DMS 273 treated with DMSO at 0.1 percent for 48 hours (cell line): ENCODE measurements around the gene TRAPPC5.
A peak's percentile ranks its signal among the peaks of the same experiment; 100 is the strongest.
"Not testable (repeated sequence)": the region's sequence is repeated elsewhere in the genome, so short reads cannot be mapped to it uniquely, and the experiment has no call there.

Source experiments
- DNase-seq: peaks from one replicate; lab custom pipeline; 2025; lab: John Stamatoyannopoulos, UW

Gene TRAPPC5

DNA sequence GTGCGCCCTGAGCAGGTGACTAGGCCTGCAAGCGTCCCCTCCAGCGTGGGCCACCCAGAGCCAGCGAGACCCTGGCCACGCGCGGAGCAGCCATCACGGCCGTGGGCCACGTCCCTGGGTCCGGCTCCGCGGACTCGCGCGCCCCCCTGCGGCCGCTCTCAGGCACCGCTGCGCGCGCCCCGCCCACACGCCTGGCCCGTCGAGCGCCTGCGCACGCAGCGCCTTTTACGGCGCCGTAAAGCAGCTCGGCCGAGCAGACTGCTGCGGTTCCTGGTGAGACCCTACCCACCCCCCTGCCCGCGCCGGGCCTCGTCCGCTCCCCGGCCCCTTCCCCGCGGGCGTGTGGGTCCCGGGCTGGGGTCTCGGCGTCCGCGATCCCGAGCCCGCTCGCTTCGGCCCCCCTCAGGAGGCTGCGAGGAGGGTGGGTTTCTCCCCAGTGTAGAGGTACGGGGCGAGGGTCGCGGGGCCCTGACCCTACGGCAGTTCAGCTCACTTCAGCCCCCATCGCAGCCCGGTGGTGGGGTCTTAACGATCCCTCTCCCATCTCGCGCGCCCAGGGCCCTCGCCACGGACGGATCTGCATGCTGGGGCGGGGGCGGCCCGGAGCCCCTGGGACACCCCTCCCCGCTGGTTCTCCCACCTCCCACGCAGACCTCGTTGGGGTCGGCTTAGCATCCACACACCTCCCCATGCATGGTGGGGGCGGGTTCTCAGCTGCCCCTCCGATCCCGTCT, at the start of gene TRAPPC5:
Gene TRAPPC5, plus strand, starts transcription at position 228 of the 734 bp plus-strand sequence. CDS start 1,421 bp downstream, outside the sequence.
- no peak for DNase-seq

DNA sequence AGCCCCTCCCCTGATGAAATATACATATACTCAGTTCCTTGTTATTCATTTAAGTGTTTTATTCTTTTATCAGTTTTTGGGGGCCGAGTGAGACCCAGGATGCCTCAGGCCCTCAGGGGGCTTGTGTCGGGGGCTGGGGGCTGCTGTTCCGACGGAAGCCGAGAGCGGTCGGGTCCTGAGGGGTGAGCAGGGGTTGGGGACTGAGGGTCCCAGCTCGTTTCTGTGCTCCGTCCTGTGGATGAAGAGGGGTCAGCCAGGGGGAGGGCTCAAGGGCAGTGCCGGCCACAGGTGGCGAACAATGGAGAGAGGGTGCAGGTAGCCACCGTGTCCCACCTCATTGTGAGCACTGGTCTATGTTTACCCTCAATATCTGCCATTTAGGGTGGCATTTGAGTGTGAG, 49.1 kb upstream of the TRAPPC5 start:
- DNase-seq = no peak

DNA sequence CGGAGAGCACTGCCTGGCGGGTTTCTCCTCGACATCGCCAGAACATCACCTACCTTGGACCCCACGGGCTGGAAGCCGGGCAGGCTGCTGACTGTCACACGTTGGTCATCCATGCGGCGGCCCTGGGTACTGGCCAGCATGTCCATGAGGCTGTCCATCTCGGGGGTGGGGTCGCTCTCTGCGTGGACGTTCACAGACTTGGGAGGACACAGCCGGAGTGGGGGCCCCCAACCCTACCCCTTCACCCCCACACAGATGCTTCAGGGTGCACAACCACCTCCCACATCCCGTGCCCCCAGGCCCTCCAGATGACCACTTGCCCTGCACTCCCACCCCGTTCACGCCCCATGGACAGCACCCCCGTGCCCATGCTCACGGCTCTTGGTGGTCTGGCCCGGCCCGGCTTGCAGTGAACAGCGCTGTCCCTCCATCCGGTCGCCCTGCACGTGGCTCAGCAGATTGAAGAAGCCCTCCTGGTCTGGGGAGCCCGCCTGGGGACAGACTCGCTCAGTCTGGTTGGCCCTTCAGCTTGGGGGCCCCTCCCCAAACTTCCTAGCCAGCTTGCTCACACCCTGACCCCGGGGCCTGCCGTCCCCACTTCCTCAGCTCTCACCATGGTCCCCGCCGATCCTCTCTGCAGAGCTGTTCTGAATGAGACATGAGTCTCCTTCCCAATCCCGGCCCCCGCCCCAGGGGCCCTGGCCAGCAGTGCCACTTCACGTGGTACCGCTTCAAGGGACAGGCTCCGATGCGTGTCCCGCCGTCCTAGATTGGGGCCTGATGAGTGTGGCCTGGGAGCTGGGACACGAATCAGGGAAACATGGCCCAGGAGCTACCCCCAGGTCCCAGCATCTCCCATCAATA, 48.1 kb upstream of the TRAPPC5 start:
- no peak for DNase-seq

DNA sequence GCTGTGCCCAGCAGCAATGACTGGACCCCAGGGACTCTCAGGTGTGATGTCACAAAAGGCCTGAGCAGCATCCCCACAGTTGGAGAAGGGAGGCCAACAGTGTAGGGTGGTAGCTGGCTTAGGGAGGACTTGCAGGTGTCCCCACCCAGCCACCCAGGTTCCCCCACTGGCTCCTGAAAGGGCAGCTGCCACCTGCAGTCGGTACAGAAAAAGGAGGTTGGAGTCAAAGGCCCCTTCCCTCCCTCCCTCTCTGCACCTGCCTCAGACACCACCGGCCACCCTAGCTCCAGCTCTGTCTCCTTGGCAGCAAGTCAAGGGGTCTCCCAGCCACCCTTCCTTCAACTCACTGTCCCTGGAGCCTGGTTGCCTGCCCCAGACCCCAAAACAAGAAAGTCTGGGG, 46.9 kb upstream of the TRAPPC5 start, which contains the start of gene PCP2:
Gene PCP2, minus strand, starts transcription at position 22 of the 400 bp plus-strand sequence. CDS start 262 bp downstream, outside the sequence.
- DNase-seq = no peak

DNA sequence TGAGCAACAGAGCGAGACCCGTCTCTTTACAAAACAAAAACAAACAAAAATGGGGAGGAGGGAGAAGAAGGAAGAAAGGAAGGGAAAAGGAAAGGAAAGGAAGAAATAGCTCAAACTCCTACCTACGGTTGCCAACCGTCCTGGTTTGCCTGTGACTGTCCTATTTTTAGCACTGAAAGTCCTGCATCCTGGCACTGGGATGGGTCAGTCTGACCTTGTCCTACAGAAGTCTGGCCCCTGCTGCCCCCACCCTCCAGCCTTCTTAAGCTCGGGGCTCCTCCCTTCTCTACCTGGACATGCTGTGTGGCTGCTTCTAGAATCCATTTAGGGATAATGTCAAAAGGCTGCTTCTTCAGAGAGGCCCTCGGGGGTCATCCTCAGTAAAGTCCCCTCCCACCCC, 45.0 kb upstream of the TRAPPC5 start:
- no peak for DNase-seq

DNA sequence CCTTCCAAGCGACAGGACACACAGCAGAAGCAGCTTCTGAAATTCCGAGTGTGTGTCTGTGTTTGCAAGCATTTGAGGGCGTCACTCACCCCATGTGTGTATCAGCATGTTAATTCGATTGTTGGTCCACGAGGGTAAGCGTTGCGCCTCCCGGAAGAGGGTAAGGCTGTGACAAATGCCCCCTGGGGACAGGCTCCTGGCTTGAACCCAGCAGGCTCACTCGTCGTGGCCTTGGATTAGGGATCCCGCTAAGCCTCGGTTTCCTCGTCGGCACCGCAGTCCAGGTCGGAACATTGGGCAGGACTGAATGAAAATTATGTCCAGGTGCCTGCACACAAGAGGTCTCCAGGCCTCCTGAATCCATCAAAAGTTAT, 44.3 kb upstream of the TRAPPC5 start:
- no peak for DNase-seq

DNA sequence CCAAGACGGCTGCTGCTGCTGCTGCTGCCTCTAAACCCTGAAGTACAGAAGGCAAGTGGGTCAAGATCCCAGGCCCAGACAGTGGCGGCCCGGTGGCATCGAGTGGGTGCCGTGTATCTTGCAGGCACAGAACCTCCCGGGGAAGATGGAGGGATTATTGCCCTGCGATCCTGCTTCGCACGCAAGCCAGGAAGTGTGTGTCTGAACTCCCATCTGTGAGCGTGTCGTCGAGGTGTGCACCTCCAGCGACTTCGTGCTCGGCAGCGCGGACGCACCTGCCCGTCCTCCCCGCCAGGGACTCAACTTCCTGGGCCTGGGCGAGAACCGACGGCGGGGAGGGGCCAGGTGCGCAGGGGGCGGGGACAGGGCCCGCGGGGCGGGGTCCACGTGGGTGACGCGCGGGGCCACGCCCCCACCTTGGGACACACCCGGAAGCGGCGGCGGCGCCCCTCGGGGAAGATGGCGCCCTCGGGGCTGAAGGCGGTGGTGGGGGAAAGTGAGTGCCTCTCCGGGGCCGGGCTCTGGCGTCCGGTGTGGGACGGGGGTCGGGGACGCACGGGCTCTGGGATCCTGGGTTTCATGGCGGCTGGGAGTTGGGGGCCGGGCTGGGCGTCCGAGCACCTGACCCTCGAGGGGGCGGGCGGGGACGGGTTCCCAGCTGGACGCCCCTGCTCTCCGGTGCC, 43.8 kb upstream of the TRAPPC5 start, which contains the start of gene STXBP2:
Gene STXBP2, plus strand, starts transcription at position 420 of the 683 bp plus-strand sequence. Its CDS starts 40 bp downstream, at position 460.
- no peak for DNase-seq

DNA sequence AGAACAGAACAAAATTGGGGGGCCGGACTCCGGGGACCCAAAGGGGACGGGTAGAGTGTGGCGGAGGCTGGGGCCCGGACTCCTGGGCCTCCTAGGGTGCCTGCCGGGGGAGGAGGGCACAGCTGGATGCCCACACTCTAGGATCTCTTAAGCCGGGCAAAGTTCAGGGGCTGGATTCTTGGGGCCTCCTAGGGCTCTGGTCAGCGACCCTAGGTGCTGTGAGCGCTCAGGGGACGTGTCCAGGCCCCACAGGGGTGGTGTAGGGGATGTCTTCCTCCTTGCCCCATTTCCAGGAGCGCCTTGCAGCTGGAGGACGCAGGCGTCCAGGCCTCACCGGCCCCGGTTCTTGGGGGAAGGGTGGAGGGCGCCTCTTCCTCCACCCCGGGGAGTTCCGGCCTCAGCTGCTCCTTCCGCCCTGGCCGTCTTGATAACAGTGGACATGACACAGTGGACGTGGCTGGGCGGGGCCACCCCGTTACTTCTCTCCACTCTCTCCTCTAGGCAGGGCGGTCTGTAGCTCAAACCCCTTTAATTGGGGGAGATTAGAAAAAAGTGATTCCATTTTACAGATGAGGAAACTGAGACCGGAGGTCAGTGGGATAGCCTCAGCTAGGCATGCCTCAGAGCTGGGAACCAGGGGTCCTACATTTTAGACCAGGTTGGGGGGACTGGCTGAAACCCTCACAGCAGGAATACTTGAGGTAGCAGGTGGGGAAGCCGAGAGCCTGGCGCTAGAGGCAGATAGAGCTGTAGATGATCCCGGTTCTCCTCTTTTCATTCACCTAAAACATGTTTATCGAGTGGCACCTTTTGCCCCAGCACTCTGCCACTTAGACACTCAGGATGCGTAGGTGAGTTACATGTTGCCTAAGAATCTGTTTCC, 43.0 kb upstream of the TRAPPC5 start:
- no peak for DNase-seq

DNA sequence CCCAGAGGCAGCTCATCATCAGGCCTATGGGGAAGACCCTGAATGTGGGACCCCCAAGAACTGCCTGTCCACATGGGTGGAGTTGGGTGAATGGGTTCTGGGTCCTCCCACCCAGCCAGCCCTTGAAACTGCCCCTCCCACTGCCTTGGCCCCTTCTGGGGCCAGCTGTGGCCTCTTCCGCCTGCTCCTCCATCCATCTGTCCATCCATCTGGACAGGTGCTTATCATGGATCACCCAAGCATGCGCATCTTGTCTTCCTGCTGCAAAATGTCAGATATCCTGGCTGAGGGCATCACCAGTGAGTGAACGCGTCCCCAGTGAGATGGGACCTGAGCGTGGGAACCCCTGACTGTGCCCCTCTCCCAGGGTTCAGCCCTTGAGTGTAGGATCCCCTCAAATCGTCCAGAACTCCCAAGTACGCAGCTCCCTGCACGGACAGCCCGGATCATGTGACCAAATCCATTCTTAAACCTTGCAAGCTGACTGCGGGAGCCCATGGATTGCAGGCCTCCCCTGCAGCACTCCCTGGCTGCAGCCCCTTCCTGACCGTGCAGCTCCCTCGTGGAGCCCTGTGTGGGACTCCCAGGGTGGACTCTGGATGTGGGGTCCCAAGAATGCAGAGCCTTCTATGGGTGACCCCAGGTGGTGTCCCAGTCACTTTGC, 41.7 kb upstream of the TRAPPC5 start:
- peak; percentile 78 for DNase-seq

DNA sequence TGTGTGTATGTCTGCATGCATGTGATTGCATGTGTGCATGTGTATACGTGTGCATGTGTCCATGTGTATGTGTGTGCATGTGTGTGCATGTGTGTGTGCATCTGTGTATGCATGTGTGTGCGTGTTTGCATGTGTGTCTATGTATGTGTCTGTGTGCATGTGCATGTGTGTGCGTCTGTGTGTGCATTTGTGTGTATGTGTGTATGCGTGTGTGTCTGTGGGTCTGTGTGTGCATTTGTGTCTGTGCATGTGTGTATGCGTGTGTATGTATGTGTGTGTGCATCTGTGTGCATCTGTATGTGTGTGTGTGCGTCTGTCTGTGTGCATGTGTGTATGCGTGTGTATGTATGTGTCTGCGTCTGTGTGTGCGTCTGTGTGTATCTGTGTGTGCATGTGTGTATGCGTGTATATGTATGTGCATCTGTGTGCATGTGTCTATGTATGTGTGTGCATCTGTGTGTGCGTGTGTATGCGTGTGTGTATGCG, 40.7 kb upstream of the TRAPPC5 start:
- DNase-seq = no peak

DNA sequence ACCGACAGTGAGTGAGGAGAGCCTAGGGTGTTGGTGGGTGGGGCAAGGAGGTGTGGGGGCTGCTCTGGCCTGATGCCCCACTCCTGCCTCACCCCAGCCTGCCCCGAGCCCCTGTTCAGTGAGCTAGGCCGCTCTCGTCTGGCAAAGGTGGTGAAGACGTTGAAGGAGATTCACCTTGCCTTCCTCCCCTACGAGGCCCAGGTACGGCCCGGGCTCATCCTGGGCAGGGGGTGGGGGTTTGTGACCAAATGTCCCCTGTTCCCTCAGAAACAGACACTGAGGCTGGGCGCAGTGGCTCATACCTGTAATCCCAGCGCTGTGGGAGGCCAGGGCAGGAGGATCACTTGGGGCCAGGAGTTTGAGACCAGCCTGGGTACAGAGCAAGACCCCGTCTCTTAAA, 39.8 kb upstream of the TRAPPC5 start:
- no peak for DNase-seq

DNA sequence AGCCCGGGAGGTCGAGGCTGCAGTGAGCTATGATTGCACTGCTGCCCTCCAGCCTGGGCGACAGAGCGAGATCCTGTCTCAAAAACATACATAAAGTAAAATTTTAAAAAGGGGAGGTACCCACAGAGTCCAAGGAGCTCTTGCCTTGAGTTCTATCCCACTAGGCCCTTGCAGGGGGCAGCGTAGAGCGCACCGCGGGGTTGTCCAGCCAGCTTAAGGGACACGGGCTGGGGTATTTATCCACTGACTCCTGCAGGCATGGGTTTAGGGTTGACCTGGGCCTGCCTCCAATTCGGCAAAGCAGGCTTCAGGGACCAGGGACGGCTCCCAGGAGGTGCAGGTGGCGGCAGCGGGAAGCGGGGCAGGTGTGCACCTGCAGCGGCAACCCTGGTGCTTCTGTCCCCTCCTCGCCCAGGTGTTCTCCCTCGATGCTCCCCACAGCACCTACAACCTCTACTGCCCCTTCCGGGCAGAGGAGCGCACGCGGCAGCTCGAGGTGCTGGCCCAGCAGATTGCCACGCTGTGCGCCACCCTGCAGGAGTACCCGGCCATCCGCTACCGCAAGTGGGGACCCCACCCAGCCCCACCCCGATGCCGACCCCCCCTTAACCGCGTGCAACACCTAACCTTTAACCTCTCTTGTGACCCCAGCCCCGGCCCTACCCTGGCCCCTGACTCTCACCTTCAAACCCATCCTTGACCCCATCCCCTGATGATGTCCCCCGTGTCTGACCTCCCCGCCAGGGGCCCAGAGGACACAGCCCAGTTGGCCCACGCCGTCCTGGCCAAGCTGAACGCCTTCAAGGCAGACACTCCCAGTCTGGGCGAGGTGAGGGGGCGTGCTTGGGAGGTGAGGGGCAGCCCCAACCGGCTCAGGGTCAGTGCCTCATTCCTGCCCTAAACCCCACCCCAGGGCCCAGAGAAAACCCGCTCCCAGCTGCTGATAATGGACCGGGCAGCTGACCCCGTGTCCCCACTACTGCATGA, 39.0 kb upstream of the TRAPPC5 start:
- DNase-seq = no peak

DNA sequence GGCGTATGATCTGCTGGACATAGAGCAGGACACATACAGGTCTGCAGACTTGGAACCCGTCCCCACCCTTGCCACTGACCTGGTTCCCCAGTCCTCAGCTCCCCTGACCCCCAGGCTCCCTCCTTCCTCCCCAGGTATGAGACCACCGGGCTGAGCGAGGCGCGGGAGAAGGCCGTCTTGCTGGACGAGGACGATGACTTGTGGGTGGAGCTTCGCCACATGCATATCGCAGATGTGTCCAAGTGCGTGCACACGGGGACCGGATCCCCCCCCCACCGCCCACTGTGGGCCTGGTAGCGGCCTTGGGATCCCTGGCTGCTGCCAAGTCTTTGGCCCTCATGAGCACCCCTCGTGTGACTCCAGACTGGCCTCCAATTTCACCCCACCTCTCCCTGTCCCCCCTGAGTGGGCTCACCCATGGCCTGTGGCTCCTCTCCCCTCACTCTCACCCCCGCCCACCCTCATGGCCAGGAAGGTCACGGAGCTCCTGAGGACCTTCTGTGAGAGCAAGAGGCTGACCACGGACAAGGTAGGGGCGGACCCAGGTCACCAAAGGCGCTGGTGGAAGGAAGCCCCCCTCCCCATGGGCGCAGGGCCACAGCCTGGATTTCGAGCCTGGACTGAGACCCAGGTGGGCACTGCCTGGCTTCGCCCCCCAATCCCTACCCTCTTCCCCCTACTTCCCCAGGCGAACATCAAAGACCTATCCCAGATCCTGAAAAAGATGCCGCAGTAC, 38.2 kb upstream of the TRAPPC5 start:
- DNase-seq = no peak

DNA sequence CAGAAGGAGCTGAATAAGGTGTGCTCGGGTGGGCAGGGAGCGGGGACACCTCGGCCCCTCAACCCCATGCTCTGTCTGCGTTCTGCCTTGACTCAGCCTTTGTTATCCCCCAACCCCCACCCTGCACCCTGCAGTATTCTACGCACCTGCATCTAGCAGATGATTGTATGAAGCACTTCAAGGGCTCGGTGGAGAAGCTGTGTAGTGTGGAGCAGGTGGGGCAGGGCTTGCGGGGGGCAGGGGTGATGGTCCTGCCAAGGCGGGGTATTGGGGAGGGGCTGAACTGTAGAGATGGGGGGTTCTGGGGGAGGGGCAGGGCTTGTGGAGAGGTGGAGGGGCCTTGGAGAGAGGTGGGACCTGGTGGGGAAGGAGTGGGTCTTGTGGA, 37.6 kb upstream of the TRAPPC5 start:
- DNase-seq = no peak

DNA sequence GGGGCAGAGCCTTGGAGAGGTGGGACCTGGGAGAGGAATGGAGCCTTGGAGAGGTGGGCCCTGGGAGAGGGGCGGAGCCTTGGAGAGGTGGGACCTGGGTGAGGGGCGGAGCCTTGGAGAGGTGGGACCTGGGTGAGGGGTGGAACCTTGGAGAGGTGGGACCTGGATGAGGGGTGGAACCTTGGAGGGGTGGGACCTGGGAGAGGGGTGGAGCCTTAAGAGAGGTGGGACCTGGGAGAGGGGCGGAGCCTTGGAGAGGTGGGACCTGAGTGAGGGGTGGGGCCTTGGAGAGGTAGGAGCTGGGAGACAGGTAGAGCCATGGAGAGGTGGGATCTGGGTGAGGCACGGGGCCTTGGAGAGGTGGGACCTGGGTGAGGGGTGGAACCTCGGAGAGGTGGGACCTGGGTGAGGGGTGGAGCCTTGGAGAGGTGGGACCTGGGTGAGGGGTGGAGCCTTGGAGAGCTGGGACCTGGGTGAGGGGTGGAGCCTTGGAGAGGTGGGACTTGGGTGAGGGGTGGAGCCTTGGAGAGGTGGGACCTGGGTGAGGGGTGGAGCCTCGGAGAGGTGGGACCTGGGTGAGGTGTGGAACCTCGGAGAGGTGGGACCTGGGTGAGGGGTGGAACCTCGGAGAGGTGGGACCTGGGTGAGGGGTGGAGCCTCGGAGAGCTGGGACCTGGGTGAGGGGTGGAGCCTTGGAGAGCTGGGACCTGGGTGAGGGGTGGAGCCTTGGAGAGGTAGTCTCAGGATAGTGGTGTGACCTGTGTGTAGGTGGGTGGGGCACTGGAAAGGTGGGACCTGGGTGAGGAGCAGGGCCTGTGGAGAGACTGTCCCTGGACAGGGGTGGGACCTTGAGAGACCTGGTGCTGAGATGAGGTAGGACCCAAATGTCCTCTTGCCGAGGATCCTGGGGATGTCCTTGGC, 36.7 kb upstream of the TRAPPC5 start:
- not testable (repeated sequence) for DNase-seq

DNA sequence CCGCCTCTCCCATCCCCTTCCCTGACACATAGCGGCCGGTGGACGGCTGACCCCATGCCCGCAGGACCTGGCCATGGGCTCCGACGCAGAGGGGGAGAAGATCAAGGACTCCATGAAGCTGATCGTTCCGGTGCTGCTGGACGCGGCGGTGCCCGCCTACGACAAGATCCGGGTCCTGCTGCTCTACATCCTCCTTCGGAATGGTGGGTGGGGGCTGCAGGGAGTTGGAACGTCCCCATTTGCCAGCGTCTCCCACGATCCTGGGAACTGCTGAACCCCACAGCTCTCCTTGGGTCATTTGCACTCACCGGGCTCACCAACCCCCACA, 36.1 kb upstream of the TRAPPC5 start:
- DNase-seq = no peak

DNA sequence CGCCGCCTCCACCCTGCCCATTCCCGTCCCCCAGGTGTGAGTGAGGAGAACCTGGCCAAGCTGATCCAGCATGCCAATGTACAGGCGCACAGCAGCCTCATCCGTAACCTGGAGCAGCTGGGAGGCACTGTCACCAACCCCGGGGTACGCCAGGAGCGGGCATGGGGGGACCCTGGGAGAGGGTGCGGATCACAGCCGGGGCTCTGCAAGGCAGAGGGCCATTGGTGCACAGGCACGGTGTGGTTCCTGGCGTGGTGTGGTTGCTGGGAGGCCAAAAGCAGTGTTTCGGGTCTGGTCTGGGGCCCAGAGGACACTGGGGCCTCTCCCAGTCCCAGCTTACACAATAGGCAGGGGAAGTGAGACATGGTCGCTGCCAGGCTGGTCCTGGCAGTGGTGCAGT, 35.5 kb upstream of the TRAPPC5 start:
- DNase-seq = no peak
